Measurements from ENCODE around the gene ZDHHC5.

The ZDHHC5 gene

GRCh38 chr11:57622263-57622662, 45.7 kb upstream of the ZDHHC5 start:
- Histone ChIP-seq H3K36me3 (ENCODE audit: control insufficient read depth in 1 of 2, insufficient read depth in 2 of 2, low read depth in 1 of 2, low read length in 2 of 2) (peaks cover 0 to 8% of the 10 kb centered on the region in 2 experiments), H2AK5ac (ENCODE audit: low read length, severe bottlenecking) (no peak overlapping the region), H2AFZ (ENCODE audit: low read depth, low read length) (no peak overlapping the region), H3K4ac (ENCODE audit: low read depth in 1 of 2, low read length in 2 of 2) (no peak overlapping the region), H3K14ac (ENCODE audit: low read length in 2 of 2) (no peak overlapping the region), H2BK15ac (ENCODE audit: low read depth, poor library complexity, severe bottlenecking) (no peak overlapping the region), H3K4me2 (ENCODE audit: low read length, poor library complexity, severe bottlenecking) (no peak overlapping the region), H3K4me3 (ENCODE audit: insufficient read depth in 1 of 2, low read depth in 1 of 2, low read length in 2 of 2) (no peak overlapping the region), H3K4me1 (ENCODE audit: control insufficient read depth, insufficient read depth, low read depth, low read length) (no peaks in the 10 kb centered on the region), H2BK120ac (ENCODE audit: low read depth, low read length) (no peak overlapping the region), H2BK5ac (ENCODE audit: low read depth, low read length, poor library complexity, severe bottlenecking) (no peak overlapping the region), H3K23ac (ENCODE audit: low read length in 2 of 2) (no peak overlapping the region), H3K18ac (ENCODE audit: low read depth in 1 of 2, low read length in 2 of 2) (no peak overlapping the region), H3K9me3 (ENCODE audit: control insufficient read depth, low read length) (peaks cover 5% of the 10 kb centered on the region), H2BK12ac (ENCODE audit: low read length in 2 of 2) (no peak overlapping the region), H3K79me1 (replicated peaks; ENCODE audit: low read length, poor library complexity, severe bottlenecking) (no peaks in the 10 kb centered on the region), H4K8ac (ENCODE audit: low read length) (no peak overlapping the region), H3K27me3 (ENCODE audit: control insufficient read depth in 1 of 2, insufficient read depth in 1 of 2, low read length in 2 of 2) (no peaks in the 10 kb centered on the region), H3K27ac (ENCODE audit: low read length, poor library complexity, severe bottlenecking) (no peak overlapping the region), H4K91ac (ENCODE audit: low read length) (no peak overlapping the region), H3K9ac (ENCODE audit: low read length) (no peak overlapping the region)
- no peak for DNase-seq
- 11% methylated on average over 3 of the region's 3 CpGs for WGBS

GRCh38 chr11:57624864-57625263, 43.0 kb upstream of the ZDHHC5 start:
- no peak overlapping the region for H3K27ac ChIP-seq (ENCODE audit: low read length, poor library complexity, severe bottlenecking)
- H2AK5ac ChIP-seq (ENCODE audit: low read length, severe bottlenecking) = no peak overlapping the region
- no peak overlapping the region for H3K4me2 ChIP-seq (ENCODE audit: low read length, poor library complexity, severe bottlenecking)
- H2BK120ac ChIP-seq (ENCODE audit: low read depth, low read length) = no peak overlapping the region
- no peak overlapping the region for H3K18ac ChIP-seq (ENCODE audit: low read depth in 1 of 2, low read length in 2 of 2)
- no peak overlapping the region for H3K14ac ChIP-seq (ENCODE audit: low read length in 2 of 2)
- H3K79me1 ChIP-seq (replicated peaks; ENCODE audit: low read length, poor library complexity, severe bottlenecking) = no peaks in the 10 kb centered on the region
- no peak overlapping the region for H4K8ac ChIP-seq (ENCODE audit: low read length)
- H2BK12ac ChIP-seq (ENCODE audit: low read length in 2 of 2) = no peak overlapping the region
- H3K4me3 ChIP-seq (ENCODE audit: insufficient read depth in 1 of 2, low read depth in 1 of 2, low read length in 2 of 2) = no peak overlapping the region
- 100% methylated on average over 1 of the region's 2 CpGs for WGBS
- H2BK15ac ChIP-seq (ENCODE audit: low read depth, poor library complexity, severe bottlenecking) = no peak overlapping the region
- H4K91ac ChIP-seq (ENCODE audit: low read length) = no peak overlapping the region
- H3K9me3 ChIP-seq (ENCODE audit: control insufficient read depth, low read length) = no peaks in the 10 kb centered on the region
- DNase-seq = no peak
- no peak overlapping the region for H2AFZ ChIP-seq (ENCODE audit: low read depth, low read length)
- no peak overlapping the region for H2BK5ac ChIP-seq (ENCODE audit: low read depth, low read length, poor library complexity, severe bottlenecking)
- H3K36me3 ChIP-seq (ENCODE audit: control insufficient read depth in 1 of 2, insufficient read depth in 2 of 2, low read depth in 1 of 2, low read length in 2 of 2) = peaks cover 0 to under 1% of the 10 kb centered on the region in 2 experiments
- no peak overlapping the region for H3K9ac ChIP-seq (ENCODE audit: low read length)
- no peak overlapping the region for H3K23ac ChIP-seq (ENCODE audit: low read length in 2 of 2)
- no peaks in the 10 kb centered on the region for H3K4me1 ChIP-seq (ENCODE audit: control insufficient read depth, insufficient read depth, low read depth, low read length)
- H3K4ac ChIP-seq (ENCODE audit: low read depth in 1 of 2, low read length in 2 of 2) = no peak overlapping the region
- no peaks in the 10 kb centered on the region for H3K27me3 ChIP-seq (ENCODE audit: control insufficient read depth in 1 of 2, insufficient read depth in 1 of 2, low read length in 2 of 2)

GRCh38 chr11:57626895-57627294, 41.0 kb upstream of the ZDHHC5 start:
- Histone ChIP-seq H3K4me1 (ENCODE audit: control insufficient read depth, insufficient read depth, low read depth, low read length) (no peaks in the 10 kb centered on the region), H3K79me1 (replicated peaks; ENCODE audit: low read length, poor library complexity, severe bottlenecking) (no peaks in the 10 kb centered on the region), H3K36me3 (ENCODE audit: control insufficient read depth in 1 of 2, insufficient read depth in 2 of 2, low read depth in 1 of 2, low read length in 2 of 2) (no peaks in the 10 kb centered on the region), H2AK5ac (ENCODE audit: low read length, severe bottlenecking) (no peak overlapping the region), H4K8ac (ENCODE audit: low read length) (no peak overlapping the region), H2BK120ac (ENCODE audit: low read depth, low read length) (no peak overlapping the region), H3K4me3 (ENCODE audit: insufficient read depth in 1 of 2, low read depth in 1 of 2, low read length in 2 of 2) (no peak overlapping the region), H3K14ac (ENCODE audit: low read length in 2 of 2) (no peak overlapping the region), H4K91ac (ENCODE audit: low read length) (no peak overlapping the region), H2BK12ac (ENCODE audit: low read length in 2 of 2) (no peak overlapping the region), H3K4ac (ENCODE audit: low read depth in 1 of 2, low read length in 2 of 2) (no peak overlapping the region), H2BK15ac (ENCODE audit: low read depth, poor library complexity, severe bottlenecking) (no peak overlapping the region), H3K27ac (ENCODE audit: low read length, poor library complexity, severe bottlenecking) (no peak overlapping the region), H2AFZ (ENCODE audit: low read depth, low read length) (no peak overlapping the region), H3K4me2 (ENCODE audit: low read length, poor library complexity, severe bottlenecking) (no peak overlapping the region), H2BK5ac (ENCODE audit: low read depth, low read length, poor library complexity, severe bottlenecking) (no peak overlapping the region), H3K23ac (ENCODE audit: low read length in 2 of 2) (no peak overlapping the region), H3K9me3 (ENCODE audit: control insufficient read depth, low read length) (no peaks in the 10 kb centered on the region), H3K9ac (ENCODE audit: low read length) (no peak overlapping the region), H3K27me3 (ENCODE audit: control insufficient read depth in 1 of 2, insufficient read depth in 1 of 2, low read length in 2 of 2) (peaks cover 5 to 8% of the 10 kb centered on the region in 2 experiments), H3K18ac (ENCODE audit: low read depth in 1 of 2, low read length in 2 of 2) (no peak overlapping the region)
- WGBS = 100% methylated on average over 1 of the region's 1 CpG
- DNase-seq = no peak

GRCh38 chr11:57630171-57630570, 37.7 kb upstream of the ZDHHC5 start:
- H2AFZ ChIP-seq (ENCODE audit: low read depth, low read length) = no peak overlapping the region
- H3K36me3 ChIP-seq (ENCODE audit: control insufficient read depth in 1 of 2, insufficient read depth in 2 of 2, low read depth in 1 of 2, low read length in 2 of 2) = no peaks in the 10 kb centered on the region
- 95% methylated on average over 2 of the region's 2 CpGs for WGBS
- H3K4me3 ChIP-seq (ENCODE audit: insufficient read depth in 1 of 2, low read depth in 1 of 2, low read length in 2 of 2) = no peak overlapping the region
- H2AK5ac ChIP-seq (ENCODE audit: low read length, severe bottlenecking) = no peak overlapping the region
- H3K9me3 ChIP-seq (ENCODE audit: control insufficient read depth, low read length) = no peaks in the 10 kb centered on the region
- no peak overlapping the region for H2BK5ac ChIP-seq (ENCODE audit: low read depth, low read length, poor library complexity, severe bottlenecking)
- no peak overlapping the region for H3K9ac ChIP-seq (ENCODE audit: low read length)
- no peak overlapping the region for H2BK120ac ChIP-seq (ENCODE audit: low read depth, low read length)
- no peak overlapping the region for H4K91ac ChIP-seq (ENCODE audit: low read length)
- H3K18ac ChIP-seq (ENCODE audit: low read depth in 1 of 2, low read length in 2 of 2) = no peak overlapping the region
- H2BK12ac ChIP-seq (ENCODE audit: low read length in 2 of 2) = no peak overlapping the region
- no peaks in the 10 kb centered on the region for H3K79me1 ChIP-seq (replicated peaks; ENCODE audit: low read length, poor library complexity, severe bottlenecking)
- no peak overlapping the region for H3K27ac ChIP-seq (ENCODE audit: low read length, poor library complexity, severe bottlenecking)
- H3K4ac ChIP-seq (ENCODE audit: low read depth in 1 of 2, low read length in 2 of 2) = no peak overlapping the region
- no peaks in the 10 kb centered on the region for H3K4me1 ChIP-seq (ENCODE audit: control insufficient read depth, insufficient read depth, low read depth, low read length)
- no peak overlapping the region for H3K14ac ChIP-seq (ENCODE audit: low read length in 2 of 2)
- no peak overlapping the region for H2BK15ac ChIP-seq (ENCODE audit: low read depth, poor library complexity, severe bottlenecking)
- H3K23ac ChIP-seq (ENCODE audit: low read length in 2 of 2) = no peak overlapping the region
- no peak overlapping the region for H4K8ac ChIP-seq (ENCODE audit: low read length)
- H3K27me3 ChIP-seq (ENCODE audit: control insufficient read depth in 1 of 2, insufficient read depth in 1 of 2, low read length in 2 of 2) = peaks cover 27 to 32% of the 10 kb centered on the region in 2 experiments
- no peak overlapping the region for H3K4me2 ChIP-seq (ENCODE audit: low read length, poor library complexity, severe bottlenecking)
- DNase-seq = no peak
